GM19467 (cell line): Measurements from ENCODE around the gene PTX4.
"Not testable (repeated sequence)": the region's sequence is repeated elsewhere in the genome, so short reads cannot be mapped to it uniquely, and the experiment has no call there.

Experiments used
- ATAC-seq: cut with Tn5 transposase; IDR thresholded peaks from one replicate; pipeline ENCODE4 v1.9.1; 2021; ENCODE audit warnings: mild to moderate bottlenecking, moderate library complexity; ENCODE audit not compliant: unreplicated experiment

The PTX4 gene

GRCh38 chr16:1487395-1488053 lies 1.2 kb downstream of the PTX4 start:
- ATAC-seq, result no peak

- no peak for ATAC-seq
Measured at GRCh38 chr16:1486551-1487390, 2.0 kb downstream of the PTX4 start.

- no peak for ATAC-seq
Measured at GRCh38 chr16:1485847-1486496, 2.8 kb downstream of the PTX4 start.

GRCh38 chr16:1481906-1482835 lies 6.6 kb downstream of the PTX4 start:
- no peak for ATAC-seq

GRCh38 chr16:1478937-1479336 lies 9.8 kb downstream of the PTX4 start:
- not testable (repeated sequence) for ATAC-seq

GRCh38 chr16:1477033-1477432 lies 11.7 kb downstream of the PTX4 start:
- no peak for ATAC-seq

- no peak for ATAC-seq
Measured at GRCh38 chr16:1475552-1476114, 13.1 kb downstream of the PTX4 start.

GRCh38 chr16:1474796-1475551 lies 13.8 kb downstream of the PTX4 start, which contains the start of gene CLCN7:
Gene CLCN7 (minus strand): TSS chr16:1475028. CDS start chr16:1474974, 54 bp downstream.
- peak; percentile 67 for ATAC-seq

GRCh38 chr16:1474082-1474795 lies 14.5 kb downstream of the PTX4 start:
- ATAC-seq, result peak; percentile 7

- ATAC-seq, result no peak
Measured at GRCh38 chr16:1472974-1473373, 15.8 kb downstream of the PTX4 start.

GRCh38 chr16:1471569-1472194 lies 17.1 kb downstream of the PTX4 start:
- no peak for ATAC-seq

- no peak for ATAC-seq
Measured at GRCh38 chr16:1470481-1471251, 18.1 kb downstream of the PTX4 start.

GRCh38 chr16:1469693-1470201 lies 19.0 kb downstream of the PTX4 start:
- no peak for ATAC-seq

GRCh38 chr16:1469141-1469540 lies 19.6 kb downstream of the PTX4 start:
- ATAC-seq, result not testable (repeated sequence)

- no peak for ATAC-seq
Measured at GRCh38 chr16:1468426-1468810, 20.3 kb downstream of the PTX4 start.

- ATAC-seq, result no peak
Measured at GRCh38 chr16:1466968-1467521, 21.7 kb downstream of the PTX4 start.

GRCh38 chr16:1466054-1466453 lies 22.7 kb downstream of the PTX4 start:
- no peak for ATAC-seq
